Transverse colon (tissue), 3 donors: ENCODE data around the gene TMEM250.

Experiments
- POLR2A ChIP-seq: fragments of 450-650 bp; IDR thresholded peaks from one replicate; pipeline ENCODE4 v1.6.1; 2016; ENCODE audit warnings: antibody characterized with exemption, mild to moderate bottlenecking, moderate library complexity
- POLR2AphosphoS5 ChIP-seq, 3 donors: sonication (generic); formaldehyde crosslinking; IDR thresholded peaks; one replicate each; pipeline ENCODE4 v1.6.1; 2016; ENCODE audit warnings: antibody characterized with exemption in 3 of 3

- no peak for TF ChIP-seq POLR2AphosphoS5 (IDR thresholded peaks at IDR 0.05)
- no peak for TF ChIP-seq POLR2A
Observed at GRCh38 chr9:136155576-136155975, 36.9 kb upstream of the TMEM250 start.
